ENCODE measurements around the gene ZBTB7C. TPM values are rescaled to one million over a fixed set of nuclear protein-coding genes. Genes with fewer than 3 reads are reported as not detected.

Gene ZBTB7C
- total RNA-seq, 1 experiment from 2014 or later = 0.32 TPM

GRCh38 chr18:48428475-48429177, 19.4 kb upstream of the ZBTB7C start:
- ChIA-PET POLR2A (ENCODE audit: low non-redundant PET) (no interaction called here), CTCF (no interaction called here)
- intact Hi-C loops (cut with micrococcal nuclease; ENCODE audit: unreplicated experiment) = no loop called here
- no peaks in the 10 kb centered on the region for H3K9me3 ChIP-seq (ENCODE audit: low read depth, low read length, poor library complexity, severe bottlenecking)
- peaks cover 17% of the 10 kb centered on the region for H3K27me3 ChIP-seq (replicated peaks; ENCODE audit: insufficient read depth, low read depth, low read length, poor library complexity)
- no peak for DNase-seq (ENCODE audit: low spot score)
- no peaks in the 10 kb centered on the region for H3K4me1 ChIP-seq (ENCODE audit: insufficient read depth, low read length, poor library complexity, severe bottlenecking)
- no peak overlapping the region for H3K27ac ChIP-seq (ENCODE audit: low read depth, low read length, poor library complexity, severe bottlenecking)
- H3K4me3 ChIP-seq (ENCODE audit: low read depth, low read length, poor library complexity, severe bottlenecking) = no peak overlapping the region
- no TSS peak for BruUV-seq (replicated peaks)
- H3K36me3 ChIP-seq (ENCODE audit: insufficient read depth, low read length, poor library complexity, severe bottlenecking) = no peaks in the 10 kb centered on the region
- TF ChIP-seq EZH2 (IDR thresholded peaks at IDR 0.05; ENCODE audit: borderline replicate concordance, low read depth, low read length, poor library complexity, severe bottlenecking) (no peak), CTCF (conservative IDR thresholded peaks at IDR 0.05; ENCODE audit: low read depth, low read length) (no peak)

DNA sequence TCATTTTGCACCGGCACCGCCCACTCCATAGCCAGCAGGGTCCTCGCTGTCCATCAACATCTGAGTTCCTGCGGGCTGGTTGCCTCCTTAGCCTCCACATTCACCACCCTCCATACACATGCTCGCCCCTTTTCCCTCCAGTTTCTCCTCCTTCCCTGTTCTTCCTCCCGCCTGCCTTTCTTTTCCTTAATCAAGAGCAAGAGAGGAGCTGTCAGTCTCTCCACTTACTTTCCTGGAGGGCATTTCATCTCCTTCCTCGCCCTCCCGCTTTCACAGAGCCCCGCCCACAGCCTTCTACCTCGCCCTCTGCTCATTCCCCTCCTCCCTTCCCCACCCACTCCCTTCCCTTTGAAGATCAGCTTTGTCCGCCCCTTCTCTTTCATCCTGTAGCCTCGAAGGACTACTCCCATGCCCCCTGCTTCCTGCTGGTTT, 13.8 kb upstream of the ZBTB7C start:
- CTCF ChIA-PET = no interaction called here
- intact Hi-C loops (cut with micrococcal nuclease; ENCODE audit: unreplicated experiment) = no loop called here

DNA sequence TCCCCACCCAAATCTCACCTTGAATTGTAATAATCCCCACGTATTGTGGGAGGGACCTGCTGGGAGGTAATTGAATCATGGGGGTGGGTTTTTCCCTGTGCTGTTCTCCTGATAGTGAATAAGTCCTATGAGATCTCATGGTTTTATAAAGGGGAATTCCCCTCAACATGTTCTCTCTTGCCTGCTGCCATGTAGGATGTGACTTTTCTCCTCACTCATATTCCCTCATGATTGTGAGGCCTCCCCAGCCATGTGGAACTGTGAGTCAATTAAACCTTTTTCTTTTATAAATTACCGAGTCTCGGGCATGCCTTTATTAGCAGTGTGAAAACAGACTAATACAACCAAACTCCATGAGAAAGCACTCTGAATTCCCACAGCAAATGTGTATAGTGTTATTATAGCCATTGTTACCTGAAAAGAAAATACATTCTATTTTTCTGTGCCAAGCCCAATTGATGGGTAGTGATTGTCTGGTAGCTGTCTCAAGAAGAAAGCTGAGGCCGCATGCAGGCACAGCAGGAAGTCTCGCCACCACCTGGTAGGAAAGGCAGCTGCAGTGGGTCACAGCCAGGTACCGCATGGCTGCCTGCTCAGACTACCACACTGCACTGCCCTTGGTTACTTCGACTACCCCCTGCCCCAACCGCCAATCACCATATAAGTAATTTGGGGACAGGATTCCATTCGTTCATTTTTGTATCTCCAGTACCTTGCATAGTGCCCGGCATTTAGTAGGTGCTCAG, 10.3 kb upstream of the ZBTB7C start:
- no peaks in the 10 kb centered on the region for H3K36me3 ChIP-seq (ENCODE audit: insufficient read depth, low read length, poor library complexity, severe bottlenecking)
- TF ChIP-seq CTCF (conservative IDR thresholded peaks at IDR 0.05; ENCODE audit: low read depth, low read length) = no peak
- TF ChIP-seq EZH2 (IDR thresholded peaks at IDR 0.05; ENCODE audit: borderline replicate concordance, low read depth, low read length, poor library complexity, severe bottlenecking) = no peak
- H3K27me3 ChIP-seq (replicated peaks; ENCODE audit: insufficient read depth, low read depth, low read length, poor library complexity) = peaks cover 47% of the 10 kb centered on the region
- BruUV-seq (replicated peaks) = no TSS peak
- H3K27ac ChIP-seq (ENCODE audit: low read depth, low read length, poor library complexity, severe bottlenecking) = no peak overlapping the region
- CTCF ChIA-PET = no interaction called here
- intact Hi-C loops (cut with micrococcal nuclease; ENCODE audit: unreplicated experiment) = no loop called here
- no peaks in the 10 kb centered on the region for H3K9me3 ChIP-seq (ENCODE audit: low read depth, low read length, poor library complexity, severe bottlenecking)
- POLR2A ChIA-PET (ENCODE audit: low non-redundant PET) = no interaction called here
- no peak for DNase-seq (ENCODE audit: low spot score)
- H3K4me3 ChIP-seq (ENCODE audit: low read depth, low read length, poor library complexity, severe bottlenecking) = no peak overlapping the region
- H3K4me1 ChIP-seq (ENCODE audit: insufficient read depth, low read length, poor library complexity, severe bottlenecking) = no peaks in the 10 kb centered on the region

More for the DNA sequence above, 13.8 kb upstream of the ZBTB7C start:
- POLR2A ChIA-PET (ENCODE audit: low non-redundant PET) = no interaction called here
- no peaks in the 10 kb centered on the region for H3K9me3 ChIP-seq (ENCODE audit: low read depth, low read length, poor library complexity, severe bottlenecking)
- H3K36me3 ChIP-seq (ENCODE audit: insufficient read depth, low read length, poor library complexity, severe bottlenecking) = no peaks in the 10 kb centered on the region
- BruUV-seq (replicated peaks) = no TSS peak
- no peak overlapping the region for H3K4me3 ChIP-seq (ENCODE audit: low read depth, low read length, poor library complexity, severe bottlenecking)
- no peak overlapping the region for H3K27ac ChIP-seq (ENCODE audit: low read depth, low read length, poor library complexity, severe bottlenecking)
- no peaks in the 10 kb centered on the region for H3K4me1 ChIP-seq (ENCODE audit: insufficient read depth, low read length, poor library complexity, severe bottlenecking)
- DNase-seq (ENCODE audit: low spot score) = no peak
- TF ChIP-seq EZH2 (IDR thresholded peaks at IDR 0.05; ENCODE audit: borderline replicate concordance, low read depth, low read length, poor library complexity, severe bottlenecking) = no peak
- no peak for TF ChIP-seq CTCF (conservative IDR thresholded peaks at IDR 0.05; ENCODE audit: low read depth, low read length)
- H3K27me3 ChIP-seq (replicated peaks; ENCODE audit: insufficient read depth, low read depth, low read length, poor library complexity) = peaks cover 36% of the 10 kb centered on the region
